ENCODE measurements around the gene GRAMD1B. TPM values are rescaled to one million over a fixed set of nuclear protein-coding genes. Genes with fewer than 3 reads are reported as not detected.

GRAMD1B gene
- polyA plus RNA-seq, 3 donors = 3.2 to 13.9 (median 3.3) TPM

GRCh38 chr11:123532131-123532530 lies 102.1 kb downstream of the GRAMD1B start:
- no peaks in the 10 kb centered on the region for H3K9me3 Mint-ChIP-seq
- H3K27ac Mint-ChIP-seq = no peak overlapping the region
- H2AFZ ChIP-seq (ENCODE audit: insufficient read depth, low read depth, low read length, poor library complexity, severe bottlenecking) = no peak overlapping the region
- peaks cover 0 to 2% (median 2%) of the 10 kb centered on the region in 3 donors for H3K27me3 Mint-ChIP-seq (ENCODE audit: low read depth in 3 of 3)
- intact Hi-C loops (cut with micrococcal nuclease) = no loop called here
- peaks cover 4% of the 10 kb centered on the region for H4K20me1 ChIP-seq (ENCODE audit: insufficient read depth, low read length)
- H3K36me3 ChIP-seq (replicated peaks in 1 of 2; ENCODE audit: control insufficient read depth in 1 of 2, insufficient read depth in 2 of 2, low read length in 2 of 2) = peaks cover 2 to 23% of the 10 kb centered on the region in 2 donors
- H3K4me1 ChIP-seq (ENCODE audit: control insufficient read depth in 1 of 2, insufficient read depth in 2 of 2, low read length in 2 of 2) = no peaks in the 10 kb centered on the region
- no peak overlapping the region for H3K4me3 Mint-ChIP-seq
- WGBS (ENCODE audit: insufficient coverage) = 100% methylated on average over 2 of the region's 4 CpGs
- peaks cover 12% of the 10 kb centered on the region for H3K4me1 Mint-ChIP-seq
- H3K9me3 ChIP-seq (replicated peaks in 1 of 2; ENCODE audit: control insufficient read depth in 1 of 2, insufficient read depth in 1 of 2, low read length in 2 of 2) = no peaks in the 10 kb centered on the region
- H3K27ac ChIP-seq (ENCODE audit: low read depth in 1 of 2, low read length in 2 of 2) = no peak overlapping the region
- no peak overlapping the region for H3K9ac ChIP-seq (ENCODE audit: insufficient read depth, low read length, poor library complexity, severe bottlenecking)
- no peak for TF ChIP-seq CTCF (IDR thresholded peaks at IDR 0.05)
- peaks cover 23% of the 10 kb centered on the region for H3K79me2 ChIP-seq (ENCODE audit: insufficient read depth, low read length)
- no peaks in the 10 kb centered on the region for H3K27me3 ChIP-seq (ENCODE audit: control insufficient read depth in 2 of 2, insufficient read depth in 2 of 2, low read length in 2 of 2)
- H3K4me2 ChIP-seq (replicated peaks; ENCODE audit: extremely low read depth, low read length, poor library complexity, severe bottlenecking) = no peak overlapping the region
- no peak for DNase-seq
- H3K36me3 Mint-ChIP-seq = peaks cover 11 to 36% of the 10 kb centered on the region in 2 donors
- H3K4me3 ChIP-seq (replicated peaks in 1 of 3; ENCODE audit: low read depth in 2 of 3, low read length in 3 of 3) = no peak overlapping the region

GRCh38 chr11:123535401-123535800 lies 105.3 kb downstream of the GRAMD1B start:
- H3K4me1 ChIP-seq (ENCODE audit: control insufficient read depth in 1 of 2, insufficient read depth in 2 of 2, low read length in 2 of 2) = no peaks in the 10 kb centered on the region
- H3K9me3 ChIP-seq (replicated peaks in 1 of 2; ENCODE audit: control insufficient read depth in 1 of 2, insufficient read depth in 1 of 2, low read length in 2 of 2) = no peaks in the 10 kb centered on the region
- no peaks in the 10 kb centered on the region for H3K27me3 ChIP-seq (ENCODE audit: control insufficient read depth in 2 of 2, insufficient read depth in 2 of 2, low read length in 2 of 2)
- peaks cover 37% of the 10 kb centered on the region for H3K79me2 ChIP-seq (ENCODE audit: insufficient read depth, low read length)
- H2AFZ ChIP-seq (ENCODE audit: insufficient read depth, low read depth, low read length, poor library complexity, severe bottlenecking) = no peak overlapping the region
- Mint-ChIP-seq H3K9me3 (no peaks in the 10 kb centered on the region), H3K4me3 (no peak overlapping the region), H3K4me1 (peaks cover 14% of the 10 kb centered on the region), H3K27me3 (ENCODE audit: low read depth in 3 of 3) (no peaks in the 10 kb centered on the region), H3K36me3 (peaks cover 11 to 18% of the 10 kb centered on the region in 2 donors), H3K27ac (peak overlapping the region in 1 of 7 donors; percentile 74)
- H4K20me1 ChIP-seq (ENCODE audit: insufficient read depth, low read length) = peaks cover 11% of the 10 kb centered on the region
- H3K4me2 ChIP-seq (replicated peaks; ENCODE audit: extremely low read depth, low read length, poor library complexity, severe bottlenecking) = no peak overlapping the region
- WGBS (ENCODE audit: insufficient coverage) = 80% methylated on average over 1 of the region's 4 CpGs
- no peak overlapping the region for H3K9ac ChIP-seq (ENCODE audit: insufficient read depth, low read length, poor library complexity, severe bottlenecking)
- H3K36me3 ChIP-seq (replicated peaks in 1 of 2; ENCODE audit: control insufficient read depth in 1 of 2, insufficient read depth in 2 of 2, low read length in 2 of 2) = peaks cover 0 to 16% of the 10 kb centered on the region in 2 donors
- intact Hi-C loops (cut with micrococcal nuclease) = no loop called here
- no peak overlapping the region for H3K27ac ChIP-seq (ENCODE audit: low read depth in 1 of 2, low read length in 2 of 2)
- DNase-seq = no peak
- H3K4me3 ChIP-seq (replicated peaks in 1 of 3; ENCODE audit: low read depth in 2 of 3, low read length in 3 of 3) = no peak overlapping the region
- TF ChIP-seq CTCF (IDR thresholded peaks at IDR 0.05) = no peak

Data from CD14-positive monocyte (primary cell).